ENCODE results near the gene POLR3H.

GRCh38 chr22:41487037-41487935 is 57.0 kb downstream of the POLR3H start:
- no peak for TF ChIP-seq CTCF (IDR thresholded peaks at IDR 0.05)
- TF ChIP-seq POLR2A (IDR thresholded peaks at IDR 0.05): no peak

Measured in adrenal gland (tissue), 5 donors.